ENCODE measurements around the gene PLEKHA6. TPM values are rescaled to one million over a fixed set of nuclear protein-coding genes. Genes with fewer than 3 reads are reported as not detected.

Gene PLEKHA6
- total and polyA plus RNA-seq, 2 of the 8 experiments (the other 6 are each of a cell fraction or from before 2014, with no cell fraction given): 4.8 to 20.2 TPM

- peak; percentile 13 for FAIRE-seq
- Histone ChIP-seq H3K56ac (replicated peaks; ENCODE audit: insufficient read length, low read depth, low read length) (no peak overlapping the region), H3K23me2 (ENCODE audit: low read depth, low read length) (no peaks in the 10 kb centered on the region), H3K9me3 (ENCODE audit: insufficient read depth in 2 of 2, low read depth in 1 of 2, low read length in 1 of 2) (no peaks in the 10 kb centered on the region), H3K79me2 (ENCODE audit: control insufficient read depth in 1 of 2, insufficient read depth in 2 of 2, low read length in 2 of 2) (no peaks in the 10 kb centered on the region), H3K18ac (ENCODE audit: extremely low read depth, low read length) (peak overlapping the region; percentile 36; the same call in 1 of the 2 replicates), H2AFZ (ENCODE audit: low read length) (no peak overlapping the region), H2BK12ac (ENCODE audit: low read depth, low read length) (no peak overlapping the region), H2AK5ac (ENCODE audit: low read depth, low read length) (0 out of 2 replicates have a peak overlapping the region, but pooled peaks have one; percentile 5), H2BK20ac (ENCODE audit: low read length) (no peak overlapping the region; the same call in 1 of the 2 replicates), H4K91ac (replicated peaks; ENCODE audit: insufficient read length, low read length) (no peak overlapping the region), H4K20me1 (replicated peaks in 1 of 2; ENCODE audit: control insufficient read depth in 1 of 2, insufficient read depth in 2 of 2, low read length in 2 of 2) (no peaks in the 10 kb centered on the region), H3K4me1 (replicated peaks in 1 of 4; ENCODE audit: control insufficient read depth in 3 of 4, insufficient read depth in 4 of 4, low read length in 3 of 4) (peaks cover 3 to 20% (median 11%) of the 10 kb centered on the region in 4 experiments; a peak in 6 of 7 replicates), H3K79me1 (ENCODE audit: low read depth, low read length) (no peaks in the 10 kb centered on the region), H3K14ac (ENCODE audit: insufficient read length) (no peak overlapping the region), H3K36me3 (ENCODE audit: control insufficient read depth in 2 of 4, insufficient read depth in 4 of 4, low read length in 3 of 4) (no peaks in the 10 kb centered on the region), H3K23ac (ENCODE audit: insufficient read length) (no peak overlapping the region), H4K8ac (ENCODE audit: extremely low read depth, insufficient read depth, low read length) (no peak overlapping the region), H3K27me3 (replicated peaks in 1 of 4; ENCODE audit: control insufficient read depth in 3 of 4, extremely low read depth in 1 of 4, insufficient read depth in 3 of 4, low read length in 3 of 4) (no peaks in the 10 kb centered on the region; a peak in 2 of 7 replicates), H3K4me2 (ENCODE audit: insufficient read depth in 1 of 2, low read depth in 2 of 2, low read length in 2 of 2) (no peak overlapping the region), H3K27ac (ENCODE audit: low read depth, low read length) (0 out of 2 replicates have a peak overlapping the region, but pooled peaks have one; percentile 33), H3K4me3 (ENCODE audit: extremely low read depth in 1 of 4, insufficient read depth in 2 of 4, low read depth in 3 of 4, low read length in 4 of 4) (no peak overlapping the region), H2BK120ac (replicated peaks; ENCODE audit: low read depth, low read length) (no peak overlapping the region), H2BK15ac (ENCODE audit: low read length) (no peak overlapping the region), H3K9ac (replicated peaks in 1 of 4; ENCODE audit: extremely low read depth in 1 of 4, low read depth in 3 of 4, low read length in 3 of 4) (no peak overlapping the region), H2BK5ac (ENCODE audit: low read depth, low read length) (peak overlapping the region; percentile 27; the same call in 1 of the 2 replicates), H4K5ac (ENCODE audit: insufficient read length, low read depth, low read length) (no peak overlapping the region), H3K4ac (replicated peaks; ENCODE audit: insufficient read length, low read depth, low read length) (no peak overlapping the region)
- ChIA-PET CTCF (ENCODE audit: partially characterized antibody) (interaction anchor here (0.6 to 21.6 kb wide), 14 partner anchors 11 to 172 kb away, joined by 3 to 175 read pairs (median 4); partner anchors contain the start of gene PLEKHA6), POLR2A (ENCODE audit: partially characterized antibody) (interaction anchor here (0.5 to 2.1 kb wide), 5 partner anchors 8 to 214 kb away, joined by 3 to 8 read pairs (median 5); no protein-coding TSS in a partner anchor)
- WGBS, 2 experiments (ENCODE audit: extremely low coverage in 1 of 2, insufficient coverage in 1 of 2, insufficient read length in 1 of 2, insufficient replicate concordance in 2 of 2, low coverage in 1 of 2, low lambda C conversion rate in 2 of 2, missing lambda C conversion rate in 1 of 2): 61% methylated on average over 7 of the region's 7 CpGs; no CpG with 5 or more reads in 1 of the 2 experiments
- DNase-seq (ENCODE audit: low read depth in 1 of 2, low spot score in 2 of 2): peak in 1 of 2 experiments; percentile 67
- TF ChIP-seq SIX5 (IDR thresholded peaks at IDR 0.05; ENCODE audit: low read depth, low read length) (peak; percentile 22; the same call in 1 of the 2 replicates), SRF (IDR thresholded peaks at IDR 0.05; ENCODE audit: low read depth, low read length) (no peak), JUND (IDR thresholded peaks at IDR 0.05; ENCODE audit: low read length) (peak; percentile 96), YY1 (IDR thresholded peaks at IDR 0.05; ENCODE audit: low read depth, low read length) (no peak), TCF12 (IDR thresholded peaks at IDR 0.05; ENCODE audit: low read depth, low read length) (no peak), CBX8 (IDR thresholded peaks at IDR 0.05; ENCODE audit: borderline replicate concordance, low read depth, low read length) (no peak), SP1 (IDR thresholded peaks at IDR 0.05; ENCODE audit: low read depth, low read length) (no peak), ATF2 (IDR thresholded peaks at IDR 0.05; ENCODE audit: low read length) (no peak), GABPA (IDR thresholded peaks at IDR 0.05; ENCODE audit: borderline replicate concordance, insufficient read depth, low read length) (no peak), EP300 (IDR thresholded peaks at IDR 0.05; ENCODE audit: borderline replicate concordance in 1 of 2, low read depth in 2 of 2, low read length in 2 of 2) (peak in 1 of 2 experiments; percentile 99; a peak in 2 of 3 replicates)
Observed at GRCh38 chr1:204314171-204314892, 45.4 kb downstream of the PLEKHA6 start.
